ENCODE measurements around the gene ZNF549. TPM values are rescaled to one million over a fixed set of nuclear protein-coding genes. Genes with fewer than 3 reads are reported as not detected.
A peak's percentile ranks its signal among the peaks of the same experiment; 100 is the strongest.

Gene ZNF549
- total and polyA plus RNA-seq, 4 donors, result 0.66 to 4.5 (median 1.5) TPM

DNA sequence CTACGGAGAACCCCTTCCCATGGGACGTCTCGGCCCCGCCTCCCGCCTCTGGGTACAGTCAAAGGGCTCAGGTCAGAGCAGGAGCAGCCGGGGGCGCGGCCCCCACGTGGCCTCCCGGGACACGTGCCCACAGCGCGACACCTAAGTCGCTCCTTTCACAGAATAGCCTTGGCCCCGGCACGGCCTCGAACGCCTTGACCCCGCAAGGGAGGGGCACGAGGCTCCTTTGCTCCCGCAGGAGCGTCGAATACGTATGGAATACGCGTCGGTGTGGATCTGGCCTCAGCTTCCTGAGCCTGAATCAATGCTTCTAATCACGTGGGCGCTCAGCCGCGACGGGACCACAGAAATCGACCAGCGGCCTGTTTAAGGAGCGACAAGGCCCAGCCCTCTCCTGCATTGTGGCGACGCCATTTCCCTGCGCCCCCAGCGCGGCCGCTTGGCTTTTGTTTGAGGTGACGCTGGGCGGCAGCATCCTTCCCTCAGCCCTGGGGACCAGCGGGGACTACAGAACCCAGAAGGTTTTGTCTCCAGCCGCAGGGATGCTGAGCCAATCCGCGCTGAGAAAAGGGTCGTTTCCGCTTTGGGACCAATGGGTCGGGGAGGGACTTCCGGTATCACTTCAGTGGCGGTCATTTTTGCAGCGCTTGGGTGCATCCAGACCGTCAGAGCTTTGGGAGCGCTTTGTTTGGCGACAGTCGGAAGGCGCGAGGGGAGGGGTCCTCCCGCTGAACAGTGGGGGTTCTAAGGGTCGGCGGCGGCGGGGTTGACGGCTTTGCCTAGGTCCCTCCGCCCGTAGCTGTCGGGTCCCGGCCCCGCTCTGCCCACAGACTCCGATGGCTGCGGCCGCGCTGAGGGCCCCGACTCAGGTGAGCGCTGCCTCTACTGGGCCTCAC is 56.6 kb downstream of the ZNF549 start, which contains the start of gene ZIK1 (continued):
- TF ChIP-seq CTCF (IDR thresholded peaks at IDR 0.05; ENCODE audit: low read depth, low read length, missing input control) (no peak), NR2F2 (IDR thresholded peaks at IDR 0.05) (peak; percentile 46), RAD21 (IDR thresholded peaks at IDR 0.05) (peak in 1 of 2 donors; percentile 8), TAF1 (conservative IDR thresholded peaks at IDR 0.05) (no peak), FOXA2 (IDR thresholded peaks at IDR 0.05) (no peak)

- no peak for DNase-seq (ENCODE audit: low spot score)
- Histone ChIP-seq H3K27ac (ENCODE audit: low read depth in 1 of 2, low read length in 2 of 2) (no peak overlapping the region), H3K4me1 (ENCODE audit: control insufficient read depth in 4 of 4, insufficient read depth in 4 of 4, low read length in 3 of 4) (peaks cover 0 to 3% (median 0%) of the 10 kb centered on the region in 4 donors), H3K4me3 (ENCODE audit: low read depth in 1 of 3, low read length in 3 of 3) (peak overlapping the region in 1 of 3 donors; percentile 15), H3K27me3 (ENCODE audit: control insufficient read depth in 4 of 4, insufficient read depth in 4 of 4, low read length in 3 of 4) (no peaks in the 10 kb centered on the region), H3K36me3 (ENCODE audit: control insufficient read depth in 4 of 4, insufficient read depth in 3 of 4, low read depth in 1 of 4, low read length in 3 of 4) (peaks cover 3 to 23% (median 9%) of the 10 kb centered on the region in 4 donors), H3K9ac (ENCODE audit: low read depth in 1 of 2, low read length in 2 of 2) (no peak overlapping the region), H3K9me3 (ENCODE audit: control insufficient read depth in 4 of 4, low read length in 3 of 4) (peaks cover 45 to 78% (median 62%) of the 10 kb centered on the region in 4 donors)
- TF ChIP-seq FOXA1 (IDR thresholded peaks at IDR 0.05) (no peak), SP1 (IDR thresholded peaks at IDR 0.05) (no peak), HNF4G (IDR thresholded peaks at IDR 0.05) (no peak), HNF4A (conservative IDR thresholded peaks at IDR 0.05) (no peak), CTCF (IDR thresholded peaks at IDR 0.05; ENCODE audit: low read depth, low read length, missing input control) (no peak), MAX (IDR thresholded peaks at IDR 0.05) (no peak), EGR1 (IDR thresholded peaks at IDR 0.05; ENCODE audit: low read depth in 2 of 2) (no peak), RXRA (IDR thresholded peaks at IDR 0.05) (no peak), RAD21 (IDR thresholded peaks at IDR 0.05) (no peak), FOXA2 (IDR thresholded peaks at IDR 0.05) (no peak), NR2F2 (IDR thresholded peaks at IDR 0.05) (no peak), YY1 (IDR thresholded peaks at IDR 0.05) (no peak), JUND (IDR thresholded peaks at IDR 0.05) (no peak), TAF1 (conservative IDR thresholded peaks at IDR 0.05) (no peak)
- TF ChIP-seq, protein P1, sequence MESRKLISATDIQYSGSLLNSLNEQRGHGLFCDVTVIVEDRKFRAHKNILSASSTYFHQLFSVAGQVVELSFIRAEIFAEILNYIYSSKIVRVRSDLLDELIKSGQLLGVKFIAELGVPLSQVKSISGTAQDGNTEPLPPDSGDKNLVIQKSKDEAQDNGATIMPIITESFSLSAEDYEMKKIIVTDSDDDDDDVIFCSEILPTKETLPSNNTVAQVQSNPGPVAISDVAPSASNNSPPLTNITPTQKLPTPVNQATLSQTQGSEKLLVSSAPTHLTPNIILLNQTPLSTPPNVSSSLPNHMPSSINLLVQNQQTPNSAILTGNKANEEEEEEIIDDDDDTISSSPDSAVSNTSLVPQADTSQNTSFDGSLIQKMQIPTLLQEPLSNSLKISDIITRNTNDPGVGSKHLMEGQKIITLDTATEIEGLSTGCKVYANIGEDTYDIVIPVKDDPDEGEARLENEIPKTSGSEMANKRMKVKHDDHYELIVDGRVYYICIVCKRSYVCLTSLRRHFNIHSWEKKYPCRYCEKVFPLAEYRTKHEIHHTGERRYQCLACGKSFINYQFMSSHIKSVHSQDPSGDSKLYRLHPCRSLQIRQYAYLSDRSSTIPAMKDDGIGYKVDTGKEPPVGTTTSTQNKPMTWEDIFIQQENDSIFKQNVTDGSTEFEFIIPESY (IDR thresholded peaks at IDR 0.05), result no peak
- TF ChIP-seq, protein P2, sequence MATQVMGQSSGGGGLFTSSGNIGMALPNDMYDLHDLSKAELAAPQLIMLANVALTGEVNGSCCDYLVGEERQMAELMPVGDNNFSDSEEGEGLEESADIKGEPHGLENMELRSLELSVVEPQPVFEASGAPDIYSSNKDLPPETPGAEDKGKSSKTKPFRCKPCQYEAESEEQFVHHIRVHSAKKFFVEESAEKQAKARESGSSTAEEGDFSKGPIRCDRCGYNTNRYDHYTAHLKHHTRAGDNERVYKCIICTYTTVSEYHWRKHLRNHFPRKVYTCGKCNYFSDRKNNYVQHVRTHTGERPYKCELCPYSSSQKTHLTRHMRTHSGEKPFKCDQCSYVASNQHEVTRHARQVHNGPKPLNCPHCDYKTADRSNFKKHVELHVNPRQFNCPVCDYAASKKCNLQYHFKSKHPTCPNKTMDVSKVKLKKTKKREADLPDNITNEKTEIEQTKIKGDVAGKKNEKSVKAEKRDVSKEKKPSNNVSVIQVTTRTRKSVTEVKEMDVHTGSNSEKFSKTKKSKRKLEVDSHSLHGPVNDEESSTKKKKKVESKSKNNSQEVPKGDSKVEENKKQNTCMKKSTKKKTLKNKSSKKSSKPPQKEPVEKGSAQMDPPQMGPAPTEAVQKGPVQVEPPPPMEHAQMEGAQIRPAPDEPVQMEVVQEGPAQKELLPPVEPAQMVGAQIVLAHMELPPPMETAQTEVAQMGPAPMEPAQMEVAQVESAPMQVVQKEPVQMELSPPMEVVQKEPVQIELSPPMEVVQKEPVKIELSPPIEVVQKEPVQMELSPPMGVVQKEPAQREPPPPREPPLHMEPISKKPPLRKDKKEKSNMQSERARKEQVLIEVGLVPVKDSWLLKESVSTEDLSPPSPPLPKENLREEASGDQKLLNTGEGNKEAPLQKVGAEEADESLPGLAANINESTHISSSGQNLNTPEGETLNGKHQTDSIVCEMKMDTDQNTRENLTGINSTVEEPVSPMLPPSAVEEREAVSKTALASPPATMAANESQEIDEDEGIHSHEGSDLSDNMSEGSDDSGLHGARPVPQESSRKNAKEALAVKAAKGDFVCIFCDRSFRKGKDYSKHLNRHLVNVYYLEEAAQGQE (IDR thresholded peaks at IDR 0.05), result no peak
- WGBS, result 95% methylated on average over 1 of the region's 1 CpG
These were observed 60.4 kb downstream of the ZNF549 start for GRCh38 chr19:57587529-57587928.
